ENCODE results near the gene CUL7.
"Not testable (repeated sequence)": the region's sequence is repeated elsewhere in the genome, so short reads cannot be mapped to it uniquely, and the experiment has no call there.

CUL7 gene

DNA sequence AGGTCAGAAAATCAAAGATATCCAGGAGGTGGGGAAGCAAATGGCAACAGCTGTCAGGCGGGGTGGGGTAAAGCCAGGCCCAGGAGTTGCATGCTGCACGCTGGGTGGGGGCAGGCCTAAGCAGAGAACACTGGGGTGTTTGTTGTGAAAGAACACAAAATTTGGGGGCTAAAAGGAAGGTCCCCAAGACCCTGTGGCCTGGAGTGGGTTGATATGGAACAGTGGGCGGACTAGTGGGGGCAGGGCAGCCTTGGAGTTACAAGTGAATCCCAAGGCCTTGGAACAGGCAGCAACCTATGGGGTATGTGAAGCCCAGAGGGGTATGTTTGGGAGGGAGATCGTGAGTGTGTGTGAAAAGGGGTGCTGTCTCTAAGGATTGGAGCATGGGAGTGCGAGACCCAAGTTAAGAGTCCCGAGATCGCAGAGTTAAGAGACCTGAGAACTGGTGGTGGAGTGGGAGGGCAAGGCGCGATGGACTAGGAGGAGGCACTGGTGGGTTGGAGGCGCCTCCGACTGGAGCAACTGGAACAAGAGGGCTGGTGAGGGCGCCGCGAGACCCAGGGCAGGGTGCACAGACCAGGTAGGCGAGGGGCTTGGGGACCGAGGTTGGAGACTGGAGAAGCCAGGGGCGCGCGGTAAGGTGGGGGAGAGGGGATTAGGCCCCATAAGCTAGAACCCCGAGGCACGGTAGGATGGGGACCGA, 658 bp downstream of the CUL7 start:
- DNase-seq: peak in 3 of 10 donors; percentile 76 to 87 (median 85)
- intact Hi-C loops (cut with DNase I): loop anchor here (10.0 kb wide), 2 partner anchors 68 to 488 kb away; partner anchors contain the start of genes PPP2R5D and UBR2

DNA sequence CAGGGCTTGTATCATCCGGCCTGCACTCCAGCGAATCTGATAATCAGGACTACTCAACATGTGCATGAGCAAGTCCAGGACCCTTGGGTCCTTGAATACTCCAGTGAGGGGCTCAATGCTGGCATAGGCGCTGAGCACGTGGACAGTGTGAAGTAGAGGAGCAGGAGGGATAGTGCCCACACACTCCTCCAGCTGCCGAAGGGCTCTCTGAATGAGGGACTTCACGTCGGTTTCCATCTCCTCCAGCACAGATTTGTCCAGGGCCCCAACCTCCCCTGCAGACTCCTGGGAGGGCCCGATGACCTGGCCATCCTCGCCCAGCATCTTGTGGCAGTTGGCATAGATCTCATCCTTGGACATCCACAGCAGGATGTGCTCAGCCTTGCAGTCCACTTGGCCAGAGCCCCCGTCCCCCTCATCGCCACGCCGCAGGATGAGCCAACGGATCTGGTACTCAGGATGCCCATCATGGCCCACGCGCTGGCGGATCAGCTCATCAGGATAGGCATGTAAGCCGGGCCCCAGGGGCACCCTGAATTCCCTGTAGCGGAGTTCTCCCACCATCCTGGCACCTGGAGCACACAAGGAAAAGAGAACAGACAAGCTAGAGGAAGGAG, 1.3 kb downstream of the CUL7 start:
- intact Hi-C loops (cut with DNase I): loop anchor here (10.0 kb wide), 2 partner anchors 68 to 488 kb away; partner anchors contain the start of genes PPP2R5D and UBR2
- peak in 1 of 10 donors; percentile 75 for DNase-seq

DNA sequence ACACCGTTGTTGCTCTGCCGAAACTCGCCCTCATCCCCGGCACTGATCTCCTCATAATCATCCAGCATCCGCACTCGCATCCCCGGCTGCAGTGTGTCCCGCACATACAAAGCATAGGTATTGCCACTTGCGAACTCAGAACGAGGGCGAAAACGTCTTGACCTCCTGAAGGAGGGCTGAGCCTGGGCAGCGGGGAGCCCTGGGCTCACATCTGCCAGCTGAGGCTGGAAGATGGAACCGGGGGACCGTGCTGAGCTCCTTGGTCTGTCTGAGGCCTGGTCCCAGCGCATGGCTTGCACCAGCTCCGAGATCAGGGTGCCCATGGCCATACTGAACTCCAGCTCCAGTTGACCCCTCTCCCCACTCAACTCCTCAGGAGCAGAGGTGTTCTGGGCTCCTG, 2.7 kb downstream of the CUL7 start:
- DNase-seq: peak in 1 of 10 donors; percentile 71
- intact Hi-C loops (cut with DNase I): loop anchor here (10.0 kb wide), 2 partner anchors 66 to 486 kb away; partner anchors contain the start of genes PPP2R5D and UBR2

DNA sequence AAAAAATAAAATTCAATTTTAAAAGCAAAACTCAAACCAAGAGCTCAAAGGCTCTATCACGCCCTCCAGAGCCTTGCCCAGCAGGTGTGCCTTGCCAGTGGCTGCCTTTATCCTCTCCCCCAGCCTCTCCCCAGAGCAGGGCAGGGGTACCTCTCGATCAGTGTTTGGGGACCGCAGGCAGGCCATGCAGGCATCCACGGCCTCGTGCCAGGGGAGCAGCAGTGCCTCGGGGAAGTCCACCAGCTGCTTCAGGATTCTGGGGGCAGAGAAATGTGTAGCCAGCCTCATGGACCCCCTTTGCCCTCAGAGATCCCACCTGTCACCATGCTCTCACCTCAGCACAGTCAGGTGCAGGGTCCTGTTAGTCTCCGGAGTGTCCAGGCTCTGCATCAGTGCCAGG, 5.7 kb downstream of the CUL7 start:
- intact Hi-C loops (cut with DNase I): no loop called here
- peak in 1 of 10 donors; percentile 46 for DNase-seq

DNA sequence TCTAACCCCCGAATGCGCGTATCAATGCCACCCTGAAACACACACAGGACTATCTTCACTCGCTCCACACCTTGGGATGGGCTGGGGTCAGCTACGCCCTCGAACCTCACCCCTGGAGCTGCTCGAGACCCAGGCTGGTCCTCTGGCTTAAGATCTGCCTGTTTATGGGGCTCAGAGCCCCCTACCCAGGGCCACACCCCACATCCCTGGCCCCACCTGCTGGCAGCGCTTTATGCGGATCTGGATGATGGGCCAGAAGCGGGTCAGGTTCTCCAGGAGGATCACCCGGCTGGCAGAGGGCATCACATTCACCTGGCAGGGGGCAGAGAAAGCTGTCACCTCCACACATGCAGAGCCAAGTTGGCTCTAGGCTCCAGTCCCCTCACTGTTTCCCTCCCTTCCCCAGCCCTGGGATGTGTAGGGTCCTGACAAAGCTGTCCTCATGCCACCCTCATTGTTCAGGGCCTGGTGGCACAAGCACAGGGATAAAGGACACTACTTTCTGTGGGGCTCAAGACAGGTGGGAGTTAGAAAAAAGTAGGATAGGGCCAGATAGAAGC, 8.2 kb downstream of the CUL7 start:
- intact Hi-C loops (cut with DNase I): no loop called here
- DNase-seq: peak in 1 of 10 donors; percentile 74

DNA sequence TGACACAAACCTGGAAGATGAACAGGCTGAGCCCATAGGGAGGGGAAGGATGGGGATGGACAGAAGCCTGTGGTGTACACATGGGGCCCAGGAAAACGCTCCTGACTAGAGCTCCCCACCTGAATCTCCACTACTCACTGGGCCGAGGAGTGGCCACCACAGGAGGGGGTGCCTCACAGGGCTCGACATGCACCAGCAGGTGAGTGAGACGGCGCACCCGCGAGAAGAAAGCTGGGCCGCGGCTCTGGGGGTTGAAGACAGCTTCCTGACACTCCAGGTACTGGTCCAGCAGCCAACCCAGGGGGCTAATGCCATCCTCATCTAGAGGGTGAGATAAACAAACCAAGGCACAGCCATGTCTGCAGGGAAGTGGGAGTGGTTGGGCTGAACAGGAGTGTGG, 10.3 kb downstream of the CUL7 start:
- DNase-seq: peak in 2 of 10 donors; percentile 52 to 68
- intact Hi-C loops (cut with DNase I): no loop called here

DNA sequence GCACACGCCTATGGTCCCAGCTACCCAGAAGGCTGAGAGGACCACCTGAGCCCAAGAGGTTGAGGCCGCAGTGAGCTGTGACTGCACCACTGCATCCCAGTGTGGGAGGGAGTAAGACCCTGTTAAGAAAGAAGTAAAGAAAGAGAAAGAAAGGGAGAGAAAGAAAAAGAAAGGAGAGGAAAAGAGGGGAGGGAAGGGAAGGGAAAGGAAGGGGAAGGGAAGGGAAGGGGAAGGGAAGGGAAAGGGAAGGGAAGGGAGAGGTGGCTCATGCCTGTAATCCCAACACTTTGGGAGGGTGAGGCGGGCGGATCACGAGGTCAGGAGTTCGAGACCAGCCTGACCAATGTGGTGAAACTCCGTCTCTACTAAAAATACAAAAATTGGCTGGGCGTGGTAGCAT, 12.2 kb downstream of the CUL7 start:
- DNase-seq: peak in 1 of 10 donors; percentile 5
- intact Hi-C loops (cut with DNase I): not testable (repeated sequence)

DNA sequence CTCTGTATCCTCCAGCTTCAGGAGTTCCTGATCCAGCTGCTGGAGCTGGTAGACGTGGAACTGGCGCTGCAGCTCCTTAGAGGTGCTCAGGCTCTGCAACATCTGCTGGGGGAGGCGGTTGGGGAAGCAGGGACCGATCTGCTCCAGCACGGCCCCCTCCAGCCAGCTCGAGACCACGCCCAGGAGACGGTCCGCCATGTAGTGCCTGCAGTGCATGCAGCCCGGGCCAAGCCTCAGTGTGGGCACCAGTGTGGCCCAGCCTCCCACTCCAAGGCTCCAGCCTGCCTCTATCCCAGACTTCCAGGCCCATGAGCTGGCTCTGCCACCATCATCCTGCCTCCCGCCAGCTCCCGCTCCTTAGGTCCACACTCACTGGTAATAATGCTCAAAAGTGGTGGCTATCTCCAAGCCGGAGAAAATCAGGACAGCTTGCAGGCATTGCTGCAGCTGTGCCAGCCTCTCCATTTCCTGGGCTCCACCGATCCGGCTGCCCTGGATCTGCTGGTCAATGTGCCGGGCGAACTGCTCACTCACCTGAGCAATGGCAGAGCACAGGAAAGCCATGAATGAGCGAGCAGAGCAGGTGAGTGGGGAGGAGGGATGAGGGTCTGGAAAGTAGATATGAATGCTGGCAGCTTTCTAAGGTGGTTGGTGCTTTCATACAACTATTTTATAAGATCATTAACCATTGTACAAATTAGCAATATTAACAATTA, 13.0 kb downstream of the CUL7 start:
- intact Hi-C loops (cut with DNase I): no loop called here
- peak in 1 of 10 donors; percentile 50 for DNase-seq

DNA sequence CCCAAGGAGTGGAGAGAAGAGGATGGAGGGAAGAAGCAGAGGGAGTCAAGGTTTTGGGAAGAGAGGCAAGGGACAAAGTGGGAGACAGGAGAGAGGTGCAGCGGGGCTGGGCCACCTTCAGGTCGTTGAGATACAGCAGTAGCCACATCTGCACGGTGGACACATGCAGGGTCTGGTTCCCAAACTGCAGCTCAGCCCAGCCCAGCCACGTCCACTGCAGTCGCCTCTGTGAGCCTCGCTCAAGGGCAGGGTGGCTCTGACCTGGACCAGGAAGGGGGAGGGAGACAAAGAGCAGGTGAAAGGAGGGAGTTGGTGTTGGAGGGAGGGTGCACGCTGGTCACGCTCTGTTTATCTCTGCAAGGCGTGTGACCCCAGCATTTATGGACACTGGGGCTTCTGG, 14.9 kb downstream of the CUL7 start:
- intact Hi-C loops (cut with DNase I): no loop called here
- DNase-seq: peak in 2 of 10 donors; percentile 52 to 57

DNA sequence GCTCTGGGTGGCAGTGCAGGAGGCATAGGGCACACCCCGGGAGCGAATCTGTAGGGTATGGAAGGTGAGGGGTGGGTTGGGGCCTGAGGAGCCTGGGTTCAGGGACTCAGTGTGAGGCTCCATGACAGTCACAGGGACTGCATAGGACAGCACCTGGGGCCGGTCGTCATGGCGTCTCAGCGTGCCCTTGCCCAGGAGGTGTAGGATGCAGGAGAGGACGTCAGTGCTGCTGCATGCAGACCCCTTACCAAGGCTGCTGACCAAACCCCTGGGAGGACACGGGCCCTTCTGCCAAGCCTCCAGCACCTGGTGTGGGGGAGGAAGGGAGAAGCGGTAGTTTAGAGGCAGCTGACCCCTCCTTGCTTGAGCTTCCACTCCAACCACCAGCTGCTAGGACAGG, 15.9 kb downstream of the CUL7 start:
- intact Hi-C loops (cut with DNase I): no loop called here
- DNase-seq: peak in 1 of 10 donors; percentile 41

DNA sequence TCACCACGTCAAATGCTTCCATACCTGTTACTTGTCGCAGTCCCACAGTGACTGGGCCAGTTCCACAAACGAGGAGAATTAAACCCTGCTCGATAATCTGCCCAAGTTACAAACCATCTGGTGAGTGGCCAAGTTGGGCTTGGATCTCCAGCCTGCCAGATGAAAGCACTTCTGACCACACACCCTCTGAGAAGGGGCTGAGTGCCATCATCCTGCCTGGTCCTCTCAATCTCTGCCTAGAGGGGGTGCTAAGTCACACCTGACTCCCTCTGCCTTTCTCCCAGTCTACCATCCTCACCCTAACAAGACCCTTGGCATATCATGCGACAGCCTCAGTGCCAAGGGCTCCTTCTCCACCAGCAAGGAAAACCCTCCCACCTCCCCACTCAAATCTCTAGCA, 16.5 kb downstream of the CUL7 start:
- intact Hi-C loops (cut with DNase I): no loop called here
- DNase-seq: no peak

DNA sequence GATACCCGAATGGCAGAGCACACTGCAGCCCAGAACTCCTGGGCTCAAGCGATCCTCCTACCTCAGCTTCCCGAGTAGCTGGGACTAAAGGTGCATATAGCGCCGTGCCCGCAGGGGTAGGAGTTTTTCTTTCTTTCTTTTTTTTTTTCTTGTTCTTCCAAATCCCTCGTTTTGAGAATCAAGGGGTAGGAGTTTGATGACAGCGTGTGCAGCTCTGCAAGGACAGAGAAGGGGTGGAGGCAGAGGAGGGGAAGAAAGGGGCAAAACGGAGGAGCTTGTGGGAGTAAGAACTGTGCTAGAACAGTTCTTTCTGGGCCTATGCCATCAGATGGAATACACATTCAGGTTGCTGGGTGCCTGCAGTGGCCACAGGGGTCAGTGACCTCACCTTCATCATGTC, 16.9 kb downstream of the CUL7 start:
- DNase-seq: peak in 1 of 10 donors; percentile 21
- intact Hi-C loops (cut with DNase I): no loop called here

DNA sequence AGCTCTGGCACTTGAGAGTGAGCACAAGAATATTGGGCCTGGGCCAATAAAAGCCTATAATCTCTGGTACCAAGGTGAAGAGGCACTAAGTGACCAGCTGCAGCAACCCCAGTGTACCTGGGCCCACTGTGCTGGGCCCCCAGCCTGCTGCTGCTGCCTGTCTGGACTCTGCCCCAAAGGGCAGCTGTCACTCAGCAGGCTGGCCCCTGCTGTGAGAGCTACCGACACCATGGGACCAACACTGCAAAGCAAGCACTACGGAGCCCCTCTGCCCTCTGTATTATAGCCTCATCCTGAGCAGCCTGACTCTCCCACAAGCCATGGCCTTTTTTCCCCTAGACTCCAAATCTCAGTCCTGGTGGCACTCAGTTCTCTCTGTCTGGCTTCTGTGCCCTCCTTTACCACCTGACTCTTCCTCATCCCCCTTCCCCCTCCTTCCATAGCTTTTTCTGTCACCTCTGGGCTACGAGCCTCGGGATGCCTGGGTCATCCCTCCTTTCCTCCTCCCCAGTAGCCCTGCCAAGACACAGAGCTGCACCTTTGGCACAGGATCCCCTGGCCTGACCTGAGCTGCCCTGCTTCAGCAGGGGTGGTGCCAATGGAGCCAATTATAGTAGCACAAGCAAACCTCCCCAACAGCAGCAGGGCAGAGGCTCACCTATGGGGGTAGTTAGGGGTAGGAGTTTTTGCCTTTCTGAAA, 18.0 kb downstream of the CUL7 start:
- intact Hi-C loops (cut with DNase I): no loop called here
- peak in 2 of 10 donors; percentile 21 to 45 for DNase-seq

DNA sequence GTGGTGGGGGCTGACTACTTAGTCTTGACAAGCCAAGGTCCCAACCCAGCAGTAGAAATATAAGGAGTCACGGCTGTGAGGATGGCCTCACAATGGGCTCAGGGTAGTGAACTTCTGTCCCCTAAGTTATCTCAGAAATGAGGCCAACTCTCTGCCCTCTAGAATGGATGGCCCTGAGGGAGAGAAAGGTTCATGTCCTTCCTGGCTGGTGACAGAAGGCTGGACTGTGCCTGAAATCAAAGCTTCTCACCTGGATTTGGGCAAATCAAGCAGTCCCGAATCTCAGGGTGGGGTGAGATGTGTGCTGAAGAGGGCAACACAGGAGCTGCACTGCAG, 19.5 kb downstream of the CUL7 start:
- intact Hi-C loops (cut with DNase I): no loop called here
- DNase-seq: peak in 2 of 10 donors; percentile 17 to 36

DNA sequence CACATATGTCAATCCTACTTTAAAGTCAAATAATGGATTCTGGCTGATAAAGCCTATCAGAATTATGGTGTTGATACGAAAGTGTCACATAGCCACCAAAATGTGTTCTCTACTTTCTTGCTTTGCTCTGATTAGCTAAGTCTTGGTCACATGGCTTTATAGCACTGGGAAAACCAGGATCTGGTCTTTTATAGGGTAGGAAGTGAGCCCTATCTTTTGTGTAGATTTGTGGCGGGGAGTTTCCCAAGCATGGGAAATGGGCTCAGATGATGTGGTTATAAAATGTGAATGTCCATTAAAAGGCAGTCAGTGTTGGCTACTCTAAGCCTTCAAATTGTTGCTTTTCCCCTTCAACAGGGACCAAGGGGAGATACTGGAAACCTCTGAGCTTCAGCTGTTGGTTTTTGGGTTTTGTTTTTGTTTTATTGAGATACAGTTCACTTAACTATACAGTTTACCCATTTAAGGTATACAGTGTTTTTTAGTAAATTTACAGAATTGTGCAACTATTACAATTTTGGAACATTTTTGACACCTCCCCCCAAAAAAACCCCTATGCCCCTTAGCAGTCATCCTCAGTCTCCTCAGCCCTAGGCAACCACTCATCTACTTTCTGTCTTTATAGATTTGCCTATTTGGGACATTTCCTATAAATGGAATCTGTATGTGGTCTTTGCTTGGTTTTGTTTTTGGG, 20.0 kb downstream of the CUL7 start:
- intact Hi-C loops (cut with DNase I): no loop called here
- DNase-seq: no peak

DNA sequence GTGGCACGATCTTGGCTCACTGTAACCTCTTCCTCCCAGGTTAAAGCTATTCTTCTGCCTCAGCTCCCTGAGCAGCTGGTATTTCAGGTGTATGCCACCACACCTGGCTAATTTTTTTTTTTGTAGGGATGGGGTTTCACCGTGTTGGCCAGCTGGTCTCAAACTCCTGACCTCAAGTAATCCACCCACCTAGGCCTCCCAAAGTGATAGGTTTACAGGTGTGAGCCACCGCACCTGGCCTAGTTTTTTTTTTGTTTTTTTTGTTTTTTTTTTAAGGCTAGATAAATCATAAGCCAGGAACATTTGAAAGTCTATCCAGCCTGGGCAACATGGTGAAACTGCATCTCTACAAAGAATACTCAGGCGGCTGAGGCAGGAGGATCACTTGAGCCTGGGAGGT, 21.3 kb downstream of the CUL7 start:
- peak in 1 of 10 donors; percentile 9 for DNase-seq
- intact Hi-C loops (cut with DNase I): no loop called here

DNA sequence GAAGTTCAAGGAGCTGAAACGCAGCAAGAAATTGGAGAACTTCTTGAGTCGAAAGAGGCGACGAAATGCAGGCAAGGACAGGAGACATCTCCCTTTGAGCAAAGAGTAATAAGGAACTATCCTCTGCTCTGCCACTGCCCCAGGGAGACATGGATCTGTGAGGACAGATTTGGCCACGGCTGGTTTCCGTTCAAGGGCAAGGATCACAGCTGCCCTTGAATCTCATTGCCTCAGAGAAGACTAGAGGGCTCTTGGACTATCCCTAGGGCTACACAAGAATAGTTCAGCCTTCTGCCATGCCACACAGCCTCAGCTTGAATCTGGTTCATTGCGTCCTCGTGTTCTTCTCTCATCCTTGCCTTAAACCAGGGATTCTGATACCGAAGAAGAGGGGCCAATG, 24.5 kb downstream of the CUL7 start:
- peak in 1 of 10 donors; percentile 28 for DNase-seq
- intact Hi-C loops (cut with DNase I): no loop called here

DNA sequence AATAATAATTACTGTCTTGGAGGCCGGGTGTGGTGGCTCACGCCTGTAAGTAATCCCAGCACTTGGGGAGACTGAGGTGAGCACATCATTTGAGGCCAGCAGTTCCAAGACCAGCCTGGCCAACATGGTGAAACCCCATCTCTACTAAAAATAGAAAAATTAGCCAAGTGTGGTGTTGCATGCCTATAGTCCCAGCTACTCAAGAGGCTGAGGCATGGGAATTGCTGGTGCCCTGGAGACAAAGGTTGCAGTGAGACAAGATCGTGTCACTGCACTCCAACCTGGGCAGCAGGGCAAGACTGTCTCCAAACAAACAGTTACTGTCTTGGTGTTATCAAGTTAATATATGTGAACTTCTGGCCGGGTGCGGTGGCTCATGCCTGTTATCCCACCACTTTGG, 27.3 kb downstream of the CUL7 start:
- intact Hi-C loops (cut with DNase I): no loop called here
- peak in 2 of 10 donors; percentile 24 to 57 for DNase-seq

DNA sequence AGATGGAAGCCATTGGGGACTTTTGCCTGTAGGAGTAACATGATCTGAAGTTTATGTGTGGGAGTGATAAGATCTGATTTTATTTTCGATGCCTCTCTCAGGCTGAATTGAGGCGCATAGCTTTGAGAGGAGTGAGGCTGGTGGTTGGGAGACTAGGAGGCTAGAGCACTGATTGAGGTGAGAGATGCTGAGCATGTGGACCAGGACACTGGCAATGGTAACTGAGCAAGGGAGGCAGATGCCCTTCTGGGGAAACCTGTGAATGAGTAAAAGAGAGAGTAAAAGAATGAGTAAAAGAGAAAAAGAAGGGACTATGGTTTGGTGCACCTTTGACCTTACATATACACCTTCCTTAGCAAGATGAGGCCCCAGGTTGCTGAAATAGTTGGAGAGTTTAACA, 29.2 kb downstream of the CUL7 start:
- no peak for DNase-seq
- intact Hi-C loops (cut with DNase I): no loop called here
